ENCODE data around the gene COBLL1. TPM values are rescaled to one million over a fixed set of nuclear protein-coding genes. Genes with fewer than 3 reads are reported as not detected.
A peak's percentile ranks its signal among the peaks of the same experiment; 100 is the strongest.

COBLL1 gene
- total RNA-seq, 6 experiments from 2014 or later: 38.1 to 133 (median 67.6) TPM

GRCh38 chr2:164644036-164644700 is 197.5 kb downstream of the COBLL1 start:
- intact Hi-C loops (cut with DNase I): no loop called here

GRCh38 chr2:164642946-164643555 is 198.6 kb downstream of the COBLL1 start:
- intact Hi-C loops (cut with DNase I): no loop called here
- Histone ChIP-seq H3K27me3 (no peaks in the 10 kb centered on the region), H3K4me1 (peaks cover 0 to 3% (median 0%) of the 10 kb centered on the region in 4 donors), H3K4me3 (no peak overlapping the region), H3K9me3 (no peaks in the 10 kb centered on the region), H3K27ac (no peak overlapping the region), H3K36me3 (no peaks in the 10 kb centered on the region)
- DNase-seq: peak; percentile 48 to 63 (median 58)
- WGBS (ENCODE audit: insufficient coverage, low coverage, low lambda C conversion rate, missing lambda C conversion rate): 40% methylated on average over 8 of the region's 8 CpGs
- no peak for TF ChIP-seq CTCF (IDR thresholded peaks at IDR 0.05)
- ATAC-seq: peak; percentile 82 to 96 (median 93)

More at GRCh38 chr2:164644036-164644700, 197.5 kb downstream of the COBLL1 start:
- Histone ChIP-seq H3K36me3 (no peaks in the 10 kb centered on the region), H3K4me3 (no peak overlapping the region), H3K9me3 (peaks cover 0 to 8% (median 0%) of the 10 kb centered on the region in 4 donors), H3K27ac (no peak overlapping the region), H3K4me1 (peaks cover 0 to 3% (median 0%) of the 10 kb centered on the region in 4 donors), H3K27me3 (no peaks in the 10 kb centered on the region)
- DNase-seq (no peak), ATAC-seq (no peak)
- TF ChIP-seq POLR2A (IDR thresholded peaks at IDR 0.05) (no peak), CTCF (IDR thresholded peaks at IDR 0.05) (no peak)
- 75% methylated on average over 1 of the region's 1 CpG for WGBS (ENCODE audit: insufficient coverage, low coverage, low lambda C conversion rate, missing lambda C conversion rate)

- no peaks in the 10 kb centered on the region for H3K9me3 ChIP-seq
- WGBS (ENCODE audit: insufficient coverage, low coverage, low lambda C conversion rate, missing lambda C conversion rate): 76% methylated on average over 2 of the region's 2 CpGs
- no peak for DNase-seq
- intact Hi-C loops (cut with DNase I): no loop called here
- no peak for TF ChIP-seq CTCF (IDR thresholded peaks at IDR 0.05)
- no peak for TF ChIP-seq POLR2A (IDR thresholded peaks at IDR 0.05)
- H3K27me3 ChIP-seq: no peaks in the 10 kb centered on the region
- H3K27ac ChIP-seq: no peak overlapping the region
- peaks cover 0 to 3% (median 0%) of the 10 kb centered on the region in 4 donors for H3K4me1 ChIP-seq
- H3K4me3 ChIP-seq: no peak overlapping the region
- ATAC-seq: no peak
- no peaks in the 10 kb centered on the region for H3K36me3 ChIP-seq
These were observed 199.4 kb downstream of the COBLL1 start for GRCh38 chr2:164642268-164642667.

Small RNA genes within 50 kb of the gene (small RNA-seq; reads per million reads assigned to genes)
- gene RNA5SP110 (0 to 0.10 reads per million in 2 experiments), gene SNORA70F (0 reads per million in 2 experiments)

Other genes starting within 250 kb of the COBLL1 start
- gene GRB14, start 220.3 kb downstream of the COBLL1 start, total RNA-seq: 10 to 100 TPM; 23.8 to 50.5 (median 36.2) TPM
- gene SLC38A11, start 113.7 kb upstream of the COBLL1 start, total RNA-seq: 1 to 10 TPM in 5 of 6 experiments, under 1 TPM in 1; 0.58 to 3.6 (median 2.1) TPM

All from right lobe of liver (tissue), 6 donors.